GM18907 (cell line): ENCODE measurements around the gene HDAC7.

ENCODE experiments used
- ATAC-seq: cut with Tn5 transposase; IDR thresholded peaks from one replicate; pipeline ENCODE4 v1.9.1; 2021; ENCODE audit warnings: mild to moderate bottlenecking, moderate library complexity; ENCODE audit not compliant: unreplicated experiment

HDAC7 gene

DNA sequence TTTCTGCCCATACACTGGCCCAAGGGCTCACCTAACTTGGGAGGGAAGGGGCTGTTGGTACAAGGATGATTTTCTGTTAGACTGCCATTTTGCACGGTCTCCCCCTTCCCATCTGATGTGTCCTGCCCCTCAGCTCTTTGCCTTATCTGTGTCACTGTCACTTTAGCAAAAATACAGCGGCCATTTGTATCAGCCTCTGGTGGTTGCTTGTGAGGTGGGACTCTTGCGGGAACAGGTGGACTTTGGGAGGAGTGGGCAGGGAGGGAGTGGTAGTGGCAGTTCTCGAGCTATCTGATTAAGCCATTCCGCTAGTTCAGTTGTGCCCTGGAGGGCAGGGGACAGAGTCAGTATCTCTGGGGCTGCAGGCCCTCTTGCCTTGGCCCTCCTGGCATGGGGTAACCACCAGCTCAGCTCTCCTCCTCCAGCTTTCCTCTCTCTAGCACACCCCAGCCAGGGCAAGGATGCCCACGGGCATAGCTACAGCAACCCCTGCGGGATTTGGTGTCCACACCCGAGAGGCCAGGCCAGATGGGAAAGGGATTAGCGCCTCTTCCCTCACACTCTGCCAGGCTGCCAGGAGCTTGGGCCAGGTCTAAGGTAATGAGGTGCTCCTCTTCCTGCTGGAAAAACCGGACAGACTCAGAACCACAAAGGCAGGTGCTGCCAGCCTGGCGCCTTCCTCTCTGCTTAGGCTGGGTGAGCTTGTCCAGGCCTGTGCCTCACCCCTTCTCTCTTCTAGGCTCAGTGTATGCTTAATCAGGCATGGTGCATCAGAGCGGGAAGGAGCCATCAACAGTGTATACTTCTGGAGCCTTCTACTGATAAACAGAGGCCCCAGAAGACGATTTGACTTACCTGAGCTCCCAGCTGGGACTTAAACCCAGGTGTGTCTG lies 38.0 kb downstream of the HDAC7 start:
- ATAC-seq: no peak

DNA sequence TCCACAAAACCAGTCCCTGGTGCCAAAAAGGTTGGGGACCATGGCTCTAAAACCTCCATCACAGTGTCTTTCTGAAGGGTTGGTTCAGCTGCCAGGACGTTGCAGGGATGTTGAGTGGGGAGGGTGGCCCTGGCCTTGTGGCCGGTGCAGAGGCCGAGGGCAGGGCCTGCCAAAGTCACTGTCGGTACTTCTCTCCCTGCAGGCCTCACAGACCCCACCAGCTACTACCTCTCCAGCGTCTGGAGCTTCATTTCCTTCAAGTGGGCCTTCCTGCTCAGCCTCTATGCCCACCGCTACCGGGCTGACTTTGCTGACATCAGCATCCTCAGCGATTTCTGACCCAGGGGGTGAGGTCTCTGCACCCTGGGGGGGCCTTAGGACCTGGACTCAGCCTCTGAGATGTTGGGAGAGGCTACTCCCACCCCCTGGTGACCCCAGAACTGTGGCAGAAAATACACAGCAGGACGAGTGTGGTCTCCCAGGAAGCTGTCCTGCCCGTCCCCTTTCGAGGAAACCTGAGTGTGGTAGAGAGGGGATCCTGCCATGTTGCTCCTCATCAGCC lies 39.7 kb downstream of the HDAC7 start:
- ATAC-seq: no peak

DNA sequence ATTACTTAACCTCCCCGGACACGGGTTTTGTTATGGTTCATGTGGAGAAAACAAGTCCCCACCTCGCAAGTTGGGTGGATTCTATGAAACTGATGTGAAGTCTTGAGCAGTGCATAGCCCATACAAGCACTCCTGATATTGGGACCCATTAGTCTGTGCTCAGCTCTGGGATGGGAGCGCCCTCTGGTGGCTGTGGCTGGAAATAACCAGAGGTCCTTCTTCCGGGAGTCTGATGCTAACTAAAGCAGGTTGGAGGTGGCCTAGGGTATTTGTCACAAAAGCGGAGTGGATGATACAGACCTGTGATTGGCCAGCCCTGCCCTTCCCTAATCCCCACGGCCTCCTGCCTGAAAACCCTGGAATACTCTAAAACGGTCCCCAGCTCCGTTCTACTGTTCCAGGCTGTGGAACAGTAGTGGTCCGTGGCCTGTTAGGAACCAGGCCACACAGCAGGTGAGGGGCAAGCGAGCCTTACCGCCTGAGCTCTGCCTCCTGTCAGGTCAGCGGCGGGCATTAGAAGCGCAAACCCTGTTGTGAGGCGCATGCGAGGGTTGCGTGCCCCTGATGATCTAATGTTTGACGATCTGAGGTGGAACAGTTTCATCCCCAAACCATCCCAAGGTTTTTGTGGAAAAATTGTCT lies 40.3 kb downstream of the HDAC7 start:
- ATAC-seq: peak; percentile 82

DNA sequence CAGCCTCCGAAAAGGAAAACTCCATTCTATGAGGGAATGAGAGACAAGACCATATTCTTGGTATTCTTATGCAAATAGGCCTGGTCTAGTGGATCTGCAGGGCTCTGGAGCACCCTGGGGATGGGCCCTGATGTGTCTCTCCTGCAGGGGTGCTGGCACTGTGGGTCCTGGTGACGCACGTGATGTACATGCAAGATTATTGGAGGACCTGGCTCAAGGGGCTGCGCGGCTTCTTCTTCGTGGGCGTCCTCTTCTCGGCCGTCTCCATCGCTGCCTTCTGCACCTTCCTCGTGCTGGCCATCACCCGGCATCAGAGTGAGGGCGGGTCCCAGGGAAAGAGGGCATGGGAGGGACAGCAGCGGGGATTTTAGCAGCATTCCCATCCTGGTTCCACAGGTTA lies 40.8 kb downstream of the HDAC7 start:
- no peak for ATAC-seq

DNA sequence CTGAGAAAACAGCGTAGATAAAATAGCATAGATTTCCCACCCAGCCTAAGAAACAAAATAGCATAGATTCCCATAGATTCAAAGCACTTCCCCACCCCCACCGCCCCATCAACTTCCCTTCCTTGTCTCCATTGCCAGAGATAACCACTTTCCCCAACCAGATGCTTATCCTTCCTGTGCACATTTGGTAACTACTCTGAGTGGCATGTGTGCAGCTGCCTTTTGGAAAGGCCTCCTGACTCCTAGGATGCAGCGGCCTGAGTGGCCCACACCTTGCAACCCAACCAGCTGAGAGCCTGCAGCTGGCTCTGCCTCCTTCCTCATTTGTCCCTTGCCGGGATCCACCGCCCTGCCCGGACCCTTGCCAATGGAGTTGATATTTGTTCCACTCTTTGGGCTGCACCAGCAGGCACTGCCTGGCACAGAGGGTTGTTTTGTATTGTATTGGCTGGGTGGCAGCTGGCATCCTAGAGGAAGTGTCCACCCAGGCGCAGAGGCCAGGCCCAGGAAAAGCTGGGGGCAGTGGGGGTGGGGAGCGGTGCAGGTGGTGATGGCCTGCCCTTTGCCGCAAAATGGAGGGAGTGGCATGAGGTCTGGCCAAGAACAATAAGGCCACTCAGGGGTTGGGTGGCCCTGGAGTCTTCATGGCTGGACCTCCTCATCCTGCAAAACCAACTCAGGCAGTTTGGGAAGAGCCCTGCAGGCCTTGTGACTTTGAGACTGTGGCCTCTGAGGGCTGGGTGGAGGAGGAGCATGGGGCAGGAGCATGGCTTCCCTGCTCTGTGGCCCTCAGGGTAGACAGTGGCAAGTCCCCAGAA lies 41.8 kb downstream of the HDAC7 start:
- no peak for ATAC-seq

DNA sequence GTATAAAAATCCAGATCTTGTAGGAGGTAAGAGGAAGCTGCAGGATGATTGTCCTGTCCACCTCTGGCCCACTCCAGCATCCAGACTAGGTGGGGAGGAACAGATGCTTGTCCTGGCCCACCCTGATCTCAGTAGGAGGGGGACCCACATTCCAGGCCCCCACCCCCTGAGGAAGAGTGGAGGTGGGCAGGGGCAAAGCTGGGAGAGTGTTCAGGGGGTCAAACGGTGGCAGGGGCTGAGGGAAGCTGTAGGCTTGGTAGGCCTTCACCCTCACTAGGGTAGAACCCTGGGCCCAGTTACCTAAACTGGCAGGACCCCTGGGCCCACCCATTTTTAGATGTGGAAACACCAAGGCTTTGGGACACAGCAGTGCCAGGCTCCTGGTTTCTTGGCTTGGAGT lies 42.6 kb downstream of the HDAC7 start:
- no peak for ATAC-seq

DNA sequence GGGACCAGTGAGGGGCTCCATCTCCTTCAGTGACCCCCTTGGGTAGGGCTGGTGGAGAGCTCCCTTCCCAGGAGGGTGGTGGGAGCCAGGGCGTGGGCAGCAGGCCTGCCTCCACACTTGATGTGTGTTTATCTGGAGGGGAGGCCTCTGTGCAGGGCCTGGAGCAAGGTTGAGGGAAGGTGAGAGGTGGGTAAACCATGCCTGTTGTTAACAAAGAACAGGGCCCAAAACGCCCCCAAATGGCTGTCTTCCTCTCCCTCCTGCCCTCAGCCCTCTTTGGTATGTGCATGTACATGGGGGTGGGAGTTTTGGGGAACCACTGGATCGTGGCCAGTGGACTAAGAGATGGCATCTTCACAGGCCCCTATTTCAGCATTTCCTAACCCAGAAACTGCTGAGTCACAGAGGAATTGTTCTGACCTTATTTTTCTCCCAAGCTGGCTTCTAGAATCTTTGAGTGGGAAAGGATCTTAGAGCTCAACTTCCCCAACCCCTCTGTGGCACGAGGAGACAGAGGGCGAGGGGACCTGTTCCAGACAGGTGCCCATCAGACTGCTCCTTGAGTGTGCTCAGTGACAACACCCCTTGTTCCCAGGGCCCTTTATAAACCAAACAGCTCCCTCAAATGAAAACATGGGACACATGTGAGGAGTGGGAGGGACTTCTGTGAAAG lies 43.1 kb downstream of the HDAC7 start:
- no peak for ATAC-seq

DNA sequence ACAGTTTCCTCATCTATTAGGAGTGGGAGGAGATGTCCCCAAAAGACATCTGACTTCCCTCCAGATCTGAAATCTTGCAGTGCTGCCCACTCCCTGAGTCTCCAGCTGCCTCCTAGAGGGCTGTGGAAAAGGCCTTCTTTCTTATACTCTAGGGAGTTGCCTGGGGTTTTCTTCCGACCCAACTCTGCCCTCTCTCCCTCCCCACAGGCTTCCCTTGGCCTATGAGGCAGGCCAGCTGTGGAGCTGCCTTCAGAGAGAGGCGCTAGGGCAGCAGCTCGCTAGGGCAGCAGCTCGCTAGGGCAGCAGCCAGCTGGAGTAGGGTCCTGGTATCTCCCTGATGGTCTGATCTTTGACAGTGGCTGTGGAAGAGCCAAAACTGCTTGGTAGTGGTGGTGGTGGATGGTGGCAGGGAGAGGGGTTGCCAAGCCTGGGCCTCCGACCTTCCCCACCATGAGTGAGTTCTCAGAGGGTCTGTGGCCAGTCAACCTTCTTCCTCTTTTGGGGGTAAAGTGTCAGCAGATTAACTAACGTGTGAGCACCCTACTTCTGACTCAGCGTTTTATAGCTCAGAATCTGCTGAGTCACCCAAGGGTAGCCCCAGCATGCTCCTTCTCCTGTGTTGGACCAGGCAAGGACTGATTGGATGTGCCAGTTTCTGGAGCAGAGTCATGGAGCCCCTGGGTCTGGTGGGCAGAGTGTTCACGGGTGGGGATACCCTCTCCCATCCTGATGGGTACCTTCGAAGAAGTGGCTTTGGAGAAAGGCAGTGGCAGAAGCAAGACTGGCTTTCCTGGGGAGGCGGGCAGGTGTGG lies 44.4 kb downstream of the HDAC7 start:
- ATAC-seq: no peak

DNA sequence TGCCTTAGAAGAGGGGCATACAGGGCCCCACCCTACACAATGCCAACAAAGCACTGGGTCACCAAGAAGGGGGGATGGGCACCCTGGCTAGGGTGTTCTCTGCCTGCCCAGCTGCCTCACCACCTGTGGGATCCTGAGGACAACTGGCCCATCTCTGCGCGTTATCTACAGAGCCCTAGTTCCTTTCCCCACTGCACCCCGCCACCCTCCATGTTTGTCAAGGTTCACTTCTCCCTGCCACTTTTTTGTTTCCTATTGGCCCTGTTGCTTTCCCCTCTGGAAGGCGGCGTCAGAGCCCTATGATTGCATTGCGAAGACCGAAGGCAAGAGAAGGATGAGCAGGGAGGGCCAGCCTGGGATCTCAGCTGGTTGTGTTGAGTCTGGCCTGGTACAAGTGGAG lies 45.0 kb downstream of the HDAC7 start:
- ATAC-seq: no peak

DNA sequence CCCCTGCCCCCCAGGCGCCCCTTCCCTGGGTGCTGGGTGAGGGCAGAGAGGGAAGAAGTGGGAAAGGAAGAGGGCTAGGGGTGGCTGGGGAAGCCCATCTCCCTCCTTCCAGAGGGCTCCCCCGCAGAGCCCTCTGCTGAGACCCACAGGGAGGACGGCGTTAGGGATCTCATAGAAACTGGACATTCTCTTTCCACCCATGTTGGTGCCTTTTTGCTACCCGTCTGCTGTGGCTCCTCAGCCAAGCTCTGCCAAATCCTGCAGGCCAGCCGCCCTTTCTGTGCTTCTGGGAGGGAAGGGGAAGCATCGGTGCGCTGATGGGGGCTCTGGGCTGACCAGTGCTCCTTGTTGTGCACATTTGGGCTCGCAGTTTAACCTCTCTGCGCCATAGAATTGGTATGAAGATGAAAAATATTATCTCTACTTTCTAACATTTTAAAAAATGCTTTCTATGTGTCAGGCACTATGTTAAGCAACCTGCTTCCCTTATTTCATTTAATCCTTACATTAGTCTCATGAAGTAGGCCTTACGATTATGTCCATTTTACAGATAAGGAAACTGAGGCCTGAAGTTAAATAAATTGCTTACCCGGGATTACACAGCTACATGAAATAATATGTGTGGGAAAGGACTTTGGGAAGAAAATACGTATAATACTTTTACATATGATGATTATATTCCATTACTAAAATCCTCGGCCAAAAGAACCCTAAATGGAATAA lies 45.7 kb downstream of the HDAC7 start:
- ATAC-seq: no peak

DNA sequence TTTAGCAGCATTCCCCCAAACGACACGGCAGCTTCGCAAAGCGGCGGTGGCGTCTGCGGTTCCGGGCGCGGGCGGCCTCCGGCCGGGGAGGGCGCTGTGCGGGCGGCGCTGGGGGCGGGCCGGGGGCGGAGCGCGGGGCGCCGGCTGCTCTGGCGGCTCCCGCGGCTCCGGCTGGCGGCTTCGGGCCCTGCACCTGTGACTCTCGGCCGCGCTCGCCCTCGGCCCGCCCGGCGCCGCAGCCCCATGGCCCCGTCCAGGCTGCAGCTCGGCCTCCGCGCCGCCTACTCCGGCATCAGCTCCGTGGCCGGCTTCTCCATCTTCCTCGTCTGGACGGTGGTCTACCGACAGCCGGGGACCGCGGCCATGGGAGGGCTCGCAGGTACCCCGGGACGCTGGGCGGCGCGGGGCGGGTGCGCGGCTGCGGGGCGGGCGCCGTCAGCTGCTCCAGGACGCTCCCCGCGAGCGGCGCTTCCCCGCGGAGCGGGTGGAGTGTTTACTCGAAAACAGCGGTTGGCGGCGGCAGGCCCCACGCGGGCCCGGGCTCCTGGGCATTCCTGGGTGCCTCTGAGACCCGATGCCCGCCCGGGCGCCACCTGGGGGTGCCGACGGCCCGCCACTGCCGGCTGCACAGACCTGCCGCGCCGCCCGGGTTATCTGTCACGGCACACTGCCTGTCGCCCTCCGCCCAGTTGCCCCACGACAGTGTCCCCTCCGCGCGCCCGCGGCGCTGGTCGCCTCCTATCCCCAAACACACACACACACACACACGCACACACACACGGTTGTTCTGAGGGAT lies 46.4 kb downstream of the HDAC7 start, which contains the start of gene SLC48A1:
TSS of gene SLC48A1 (plus strand) at position 177 of the 796 bp plus-strand sequence. CDS start at position 244, 67 bp downstream.
- ATAC-seq: peak; percentile 78

DNA sequence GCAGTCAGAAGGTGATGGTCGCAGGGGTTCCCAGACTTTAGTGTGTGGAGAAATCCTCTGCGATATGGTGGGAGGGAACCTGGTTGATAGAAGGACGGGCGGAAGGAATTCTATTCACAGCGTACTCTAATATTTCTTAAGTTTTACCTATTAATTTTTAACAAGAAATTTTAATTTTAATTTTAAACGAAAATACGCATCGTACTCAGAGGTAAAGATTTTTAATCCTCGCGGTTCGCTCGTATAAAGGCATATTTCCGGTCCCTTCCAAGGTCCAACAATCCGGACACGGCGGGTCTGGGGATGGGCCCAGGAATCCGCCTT lies 47.0 kb downstream of the HDAC7 start:
- no peak for ATAC-seq

DNA sequence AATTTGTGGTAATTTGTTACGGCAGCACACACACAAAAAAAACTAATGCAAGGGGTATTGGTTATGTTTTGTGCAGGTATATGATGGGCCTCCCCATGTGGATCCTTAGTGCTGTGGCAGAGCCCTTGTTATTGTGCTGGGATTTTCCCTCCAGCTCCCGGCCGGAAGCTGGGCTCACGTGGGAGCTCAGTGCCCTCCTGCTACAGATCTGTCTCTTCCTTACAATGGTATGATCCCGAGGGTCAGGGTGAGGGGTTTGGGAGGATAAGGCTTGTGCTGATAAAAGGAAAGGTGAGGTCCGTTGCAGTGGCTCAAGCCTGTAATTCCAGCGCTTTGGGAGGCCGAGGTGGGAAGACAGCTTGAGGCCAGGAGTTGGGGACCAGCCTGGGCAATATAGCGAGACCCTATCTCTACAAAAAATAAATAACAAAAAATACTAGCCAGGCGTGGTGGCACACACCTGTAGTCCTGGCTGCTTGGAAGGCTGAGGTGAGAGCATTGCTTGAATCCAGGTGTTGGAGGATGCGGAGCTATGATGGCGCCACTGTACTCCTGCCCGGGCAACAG lies 47.5 kb downstream of the HDAC7 start:
- ATAC-seq: no peak

DNA sequence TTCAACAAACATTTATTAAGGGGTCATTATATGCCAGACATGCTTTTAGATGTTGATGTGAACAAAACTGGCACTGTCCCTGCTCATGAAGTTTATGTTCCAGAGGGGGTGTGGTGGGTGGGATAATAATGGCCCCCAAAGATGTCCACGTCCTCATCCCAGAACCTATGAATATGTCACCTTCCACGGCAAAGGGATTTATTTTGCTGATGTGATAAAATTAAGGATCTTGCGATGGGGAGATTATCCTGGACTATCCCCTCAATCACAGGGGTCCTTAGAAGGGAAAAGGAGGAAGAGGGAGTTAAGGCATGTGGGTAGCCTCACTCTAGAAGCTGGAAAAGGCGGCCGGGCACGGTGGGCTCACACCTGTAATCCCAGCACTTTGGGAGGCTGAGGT lies 48.4 kb downstream of the HDAC7 start:
- ATAC-seq: no peak

DNA sequence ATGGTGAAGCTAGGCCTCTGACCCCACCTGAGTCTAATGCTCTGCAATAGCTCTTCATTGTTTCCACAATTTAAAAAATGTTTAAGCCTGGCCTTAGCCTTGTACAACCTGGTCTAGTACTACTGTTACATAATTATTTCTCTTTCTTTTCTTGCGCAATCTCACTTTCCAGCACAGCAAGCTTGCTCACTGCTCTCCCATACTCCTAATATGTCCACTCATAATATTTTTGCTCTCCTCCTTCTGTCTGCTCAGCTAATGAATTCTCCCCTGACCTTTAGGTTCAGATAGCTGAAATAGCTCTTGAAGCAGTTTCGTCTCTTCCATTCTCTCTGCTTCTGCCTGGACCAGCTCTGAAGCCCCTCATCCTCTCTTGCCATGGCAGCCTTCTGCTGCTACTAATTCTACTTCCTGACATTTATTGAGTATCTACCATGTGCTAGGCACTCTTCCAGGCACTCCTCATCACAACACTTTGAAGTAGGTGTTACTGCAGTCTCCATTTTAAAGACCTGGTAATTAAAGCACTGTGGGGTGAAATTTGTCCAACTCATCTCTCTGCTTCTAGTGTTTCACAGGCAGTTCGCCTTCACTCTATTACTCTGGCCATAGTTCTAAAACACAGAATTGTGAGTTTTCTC lies 49.5 kb downstream of the HDAC7 start:
- no peak for ATAC-seq

DNA sequence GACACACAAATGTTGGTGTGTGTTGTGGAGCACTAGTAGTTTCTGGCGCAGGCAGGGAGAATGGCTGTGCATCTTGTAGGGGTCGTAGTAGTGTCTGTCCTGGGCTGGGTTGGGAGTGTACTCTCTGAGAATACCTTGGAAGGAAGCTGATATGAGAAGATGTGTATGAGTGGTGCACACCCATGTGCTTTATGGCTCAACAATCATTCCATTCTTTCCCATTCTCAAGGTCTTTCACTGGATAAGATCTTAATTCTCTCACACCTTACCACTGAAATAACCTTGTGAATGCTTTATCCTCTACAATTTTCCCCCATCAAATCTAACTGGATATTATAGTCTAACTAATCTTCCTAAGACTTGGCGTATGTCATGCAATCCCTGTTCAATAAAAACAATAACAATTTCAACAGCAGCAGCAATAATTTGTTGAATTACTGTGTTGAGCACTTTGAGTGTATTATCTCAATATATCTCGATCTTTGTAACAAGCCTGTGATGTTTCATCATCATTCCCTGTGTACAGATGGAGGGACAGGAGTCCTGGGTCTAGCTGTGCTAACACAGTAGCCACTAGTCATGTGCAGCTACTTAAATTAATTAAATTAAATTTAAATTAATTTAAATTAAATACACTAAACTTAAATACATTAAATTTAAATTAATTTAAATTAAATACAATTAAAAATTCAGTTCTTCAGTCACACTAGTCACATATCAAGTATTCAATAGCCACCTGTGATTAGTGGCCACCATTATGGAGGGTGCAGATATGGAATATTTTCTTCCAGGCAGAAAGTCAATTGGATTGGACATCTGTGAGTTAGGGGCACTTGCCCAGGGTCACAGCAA lies 50.2 kb downstream of the HDAC7 start:
- no peak for ATAC-seq

DNA sequence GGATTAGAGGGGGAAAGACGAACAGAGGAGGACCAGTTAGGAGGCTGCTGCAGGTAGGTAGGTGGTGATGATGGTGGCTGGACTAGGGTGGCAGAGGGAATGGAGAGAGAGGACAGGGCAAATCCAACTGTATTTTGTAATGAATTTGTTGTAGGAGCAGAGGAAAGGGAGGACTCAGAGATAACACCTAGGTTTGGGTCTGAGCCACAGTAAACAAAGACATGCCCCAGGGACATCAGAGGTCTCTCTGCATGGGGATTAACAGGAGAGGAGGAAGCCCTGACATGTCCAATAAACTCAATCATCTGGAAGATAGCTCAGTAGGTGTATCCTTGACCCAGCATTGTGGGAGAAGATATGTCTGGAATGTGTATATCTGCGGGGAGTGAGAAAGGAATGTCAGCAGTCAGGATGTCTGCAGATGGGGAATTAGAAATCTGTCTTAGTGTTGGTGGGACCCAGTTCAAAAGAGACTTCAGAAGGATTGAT lies 51.3 kb downstream of the HDAC7 start:
- no peak for ATAC-seq
